B cell (primary cell): Measurements from ENCODE around the gene RALA. TPM values are rescaled to one million over a fixed set of nuclear protein-coding genes. Genes with fewer than 3 reads are reported as not detected.

Experiments used
- ATAC-seq: fragments of 200-7000 bp; cut with Tn5 transposase; one replicate; pipeline ENCODE4 v1.10.0; 2021; ENCODE audit warnings: low read depth, mild to moderate bottlenecking, moderate number of reproducible peaks, moderate library complexity
- CTCF ChIA-PET: fragments of 350-600 bp; sonication (Branson Sonifier 250); formaldehyde crosslinking; loops from one replicate; lab custom pipeline; 2021; ENCODE audit warnings: antibody characterized with exemption, inconsistent platforms; lab: Charles Lee
- POLR2A ChIA-PET: fragments of 350-600 bp; sonication (Branson Sonifier 250); formaldehyde crosslinking; loops from one replicate; lab custom pipeline; 2021; ENCODE audit warnings: antibody characterized with exemption; lab: Charles Lee
- DNase-seq: peaks from one replicate; pipeline ENCODE4 v3.0.0; 2013
- H2AFZ ChIP-seq: 2 replicates; pipeline ENCODE4 v1.6.1; 2012; ENCODE audit warnings: mild to moderate bottlenecking, low read depth, low read length; ENCODE audit not compliant: insufficient read depth, poor library complexity, severe bottlenecking
- H3K27ac ChIP-seq, 2 donors: 1 replicate in 1 of 2; 2 replicates in 1 of 2; pipeline ENCODE4 v1.5.1; 2012 to 2013; ENCODE audit warnings: low read length in 2 of 2, mild to moderate bottlenecking in 2 of 2, moderate library complexity in 1 of 2
- H3K27me3 ChIP-seq, 4 experiments: fragments of 200-600 bp in 1 of 4; sonication (generic) in 1 of 4; replicated peaks in 1 of 4; 1 replicate in 2 of 4; 2 replicates in 2 of 4; pipeline versions ENCODE4 v1.6.1 to v1.7.0; 2013 to 2016; ENCODE audit warnings: low read length in 3 of 4, mild to moderate bottlenecking in 2 of 4, mixed read lengths in 1 of 4, moderate library complexity in 1 of 4; ENCODE audit not compliant: insufficient read depth in 4 of 4, control insufficient read depth in 3 of 4; ENCODE audit errors: control extremely low read depth in 1 of 4
- H3K36me3 ChIP-seq, 2 experiments: replicated peaks in 1 of 2; 1 replicate in 1 of 2; 2 replicates in 1 of 2; pipeline versions ENCODE4 v1.6.1 to v1.7.1; 2013; ENCODE audit warnings: low read length in 1 of 2; ENCODE audit not compliant: insufficient read depth in 2 of 2, control insufficient read depth in 1 of 2; ENCODE audit errors: control extremely low read depth in 1 of 2, extremely low read depth in 1 of 2
- H3K4me1 ChIP-seq, 2 donors: fragments of 200-600 bp in 1 of 2; sonication (generic) in 1 of 2; 1 replicate in 1 of 2; 2 replicates in 1 of 2; pipeline versions ENCODE4 v1.5.1 to v1.6.1; 2013 to 2017; ENCODE audit warnings: low read length in 2 of 2; ENCODE audit not compliant: control insufficient read depth in 2 of 2, insufficient read depth in 2 of 2
- H3K4me2 ChIP-seq: replicated peaks from 2 replicates; pipeline ENCODE3; 2012; ENCODE audit warnings: mild to moderate bottlenecking, low read depth, low read length; ENCODE audit not compliant: poor library complexity, severe bottlenecking
- H3K4me3 ChIP-seq, 5 experiments: fragments of 200-600 bp in 1 of 5; sonication (generic) in 1 of 5; 1 replicate in 3 of 5; 2 replicates in 2 of 5; pipeline versions ENCODE4 v1.5.1 to v1.7.0; 2011 to 2016; ENCODE audit warnings: low read length in 4 of 5, mild to moderate bottlenecking in 4 of 5, low read depth in 2 of 5, control low read depth in 1 of 5, moderate library complexity in 1 of 5; ENCODE audit not compliant: insufficient read depth in 1 of 5; ENCODE audit errors: control extremely low read depth in 1 of 5, extremely low read depth in 1 of 5
- H3K79me2 ChIP-seq: fragments of 200-600 bp; sonication (generic); one replicate; pipeline ENCODE4 v1.6.0; 2016; ENCODE audit warnings: low read length; ENCODE audit not compliant: control insufficient read depth, insufficient read depth
- H3K9ac ChIP-seq: fragments of 200-600 bp; sonication (generic); 2 replicates; pipeline ENCODE4 v1.6.1; 2017; ENCODE audit warnings: mild to moderate bottlenecking, low read length, moderate library complexity
- H3K9me3 ChIP-seq, 3 donors: one replicate each; pipeline versions ENCODE4 v1.6.1 to v1.7.1; 2013; ENCODE audit warnings: low read length in 2 of 3; ENCODE audit not compliant: control insufficient read depth in 2 of 3, insufficient read depth in 1 of 3; ENCODE audit errors: control extremely low read depth in 1 of 3
- H4K20me1 ChIP-seq: 2 replicates; pipeline ENCODE4 v1.6.0; 2012; ENCODE audit warnings: mild to moderate bottlenecking, low read length; ENCODE audit not compliant: insufficient read depth, control insufficient read depth, poor library complexity, severe bottlenecking
- H3K27ac Mint-ChIP-seq: one replicate; pipeline ENCODE4 v1.8.0; 2021; ENCODE audit warnings: mixed read lengths
- H3K27me3 Mint-ChIP-seq: one replicate; pipeline ENCODE4 v1.8.0; 2021; ENCODE audit warnings: mixed read lengths
- H3K4me1 Mint-ChIP-seq: one replicate; pipeline ENCODE4 v1.8.0; 2021; ENCODE audit warnings: mixed read lengths
- H3K4me3 Mint-ChIP-seq: one replicate; pipeline ENCODE4 v1.8.0; 2021; ENCODE audit warnings: mixed read lengths
- H3K9me3 Mint-ChIP-seq: one replicate; pipeline ENCODE4 v1.8.0; 2022; ENCODE audit warnings: mixed read lengths; ENCODE audit not compliant: insufficient read depth
- CTCF ChIP-seq: fragments of 200-600 bp; IDR thresholded peaks from one replicate; pipeline ENCODE4 v1.8.0; 2022; ENCODE audit warnings: antibody characterized with exemption, mild to moderate bottlenecking
- EZH2 ChIP-seq: IDR thresholded peaks from 2 replicates; pipeline ENCODE4 v1.6.1; 2012; ENCODE audit warnings: borderline replicate concordance, low read depth, mild to moderate bottlenecking, moderate library complexity, low read length; ENCODE audit not compliant: insufficient read depth, poor library complexity, severe bottlenecking
- WGBS: methylation state at CpG from one replicate; pipeline ENCODE4 v1.1.5; 2013; ENCODE audit warnings: missing lambda C conversion rate; ENCODE audit not compliant: insufficient coverage; 5-methylcytosine and 5-hydroxymethylcytosine counted together
- intact Hi-C: fragments of 100-400 bp; cut with micrococcal nuclease; formaldehyde crosslinking; loops from one replicate; pipeline ENCODE4 v1.10.0; 2022
- polyA plus RNA-seq: library from polyadenylated mRNA; depleted of rRNA; stranded (reverse); fragments of >200 nt; gene quantifications from 2 replicates; pipeline ENCODE4 v1.2.3, GENCODE V29; 2012
- total RNA-seq, 2 donors: library from RNA; stranded (reverse); fragments of 120-200 nt in 1 of 2; gene quantifications; 1 replicate in 1 of 2; 2 replicates in 1 of 2; pipeline versions ENCODE4 v1.2.3 to v1.2.4, GENCODE V29; 2013 to 2022

The RALA gene
- total and polyA plus RNA-seq, 2 donors (not counting 1 experiment from before 2014, with no cell fraction given): 9.3 to 29.8 TPM

DNA sequence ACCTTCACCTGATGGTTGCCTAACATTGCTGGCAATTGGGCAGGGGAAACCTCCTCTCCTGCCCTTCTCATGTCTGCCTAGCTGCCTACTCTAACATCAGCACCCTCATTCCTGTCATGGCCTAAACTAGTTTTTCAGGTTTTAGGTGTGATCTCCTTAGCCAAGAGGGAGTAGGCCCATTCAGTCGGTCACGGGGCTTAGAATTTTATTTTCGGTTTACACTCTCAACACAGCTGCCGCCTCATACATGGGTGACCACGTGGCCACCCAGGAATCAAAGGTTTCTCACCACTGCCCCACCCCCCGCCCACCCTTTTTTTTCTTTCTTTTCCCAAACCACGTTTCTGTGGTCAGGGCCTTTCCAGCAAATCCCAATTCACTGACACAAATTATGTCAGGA is 97.2 kb downstream of the RALA start:
- DNase-seq (no peak), ATAC-seq (no peak)
- Mint-ChIP-seq H3K9me3 (peaks cover 4% of the 10 kb centered on the region), H3K27ac (no peak overlapping the region), H3K4me1 (no peaks in the 10 kb centered on the region), H3K27me3 (no peaks in the 10 kb centered on the region), H3K4me3 (no peak overlapping the region)
- Histone ChIP-seq H3K4me3 (no peak overlapping the region), H2AFZ (no peak overlapping the region), H3K27ac (no peak overlapping the region), H4K20me1 (no peaks in the 10 kb centered on the region), H3K4me2 (no peak overlapping the region), H3K27me3 (no peaks in the 10 kb centered on the region), H3K9ac (no peak overlapping the region), H3K79me2 (no peaks in the 10 kb centered on the region), H3K9me3 (peaks cover 0 to 3% (median under 1%) of the 10 kb centered on the region in 3 donors), H3K4me1 (no peaks in the 10 kb centered on the region), H3K36me3 (no peaks in the 10 kb centered on the region)
- TF ChIP-seq CTCF: no peak
- TF ChIP-seq EZH2: no peak
- POLR2A ChIA-PET: no interaction called here
- CTCF ChIA-PET: interaction anchor here (1.0 kb wide), 1 partner anchor 140 kb away, joined by 3 read pairs; no protein-coding TSS in a partner anchor
- intact Hi-C loops: no loop called here
- 89% methylated on average over 6 of the region's 7 CpGs for WGBS

DNA sequence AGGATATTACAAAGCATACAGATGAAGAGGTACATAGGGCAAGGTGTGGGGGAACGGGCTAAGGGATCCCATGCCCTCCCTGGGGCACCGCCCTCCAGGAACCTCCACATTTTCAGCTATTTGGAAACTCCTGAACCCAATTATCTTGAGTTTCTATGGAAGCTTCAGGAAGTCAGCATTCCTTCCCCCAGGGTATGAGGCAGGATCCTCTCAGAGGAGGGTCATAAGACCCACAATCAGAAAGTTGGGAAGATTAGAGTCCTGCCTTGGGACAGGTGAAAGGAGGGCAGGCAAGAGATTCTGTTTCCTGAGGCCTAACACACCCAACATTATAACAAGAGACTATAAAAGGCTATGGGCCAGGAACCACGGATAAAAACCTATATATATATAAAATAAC is 98.0 kb downstream of the RALA start:
- Histone ChIP-seq H3K36me3 (no peaks in the 10 kb centered on the region), H3K9me3 (no peaks in the 10 kb centered on the region), H3K27me3 (no peaks in the 10 kb centered on the region), H2AFZ (no peak overlapping the region), H4K20me1 (no peaks in the 10 kb centered on the region), H3K79me2 (no peaks in the 10 kb centered on the region), H3K27ac (no peak overlapping the region), H3K4me3 (no peak overlapping the region), H3K9ac (no peak overlapping the region), H3K4me1 (no peaks in the 10 kb centered on the region), H3K4me2 (no peak overlapping the region)
- ChIA-PET POLR2A (no interaction called here), CTCF (interaction anchor here (0.8 to 1.2 kb wide), 3 partner anchors 25 to 141 kb away, joined by 3 read pairs; no protein-coding TSS in a partner anchor)
- ATAC-seq (no peak), DNase-seq (no peak)
- intact Hi-C loops: no loop called here
- H3K4me3 Mint-ChIP-seq: no peak overlapping the region
- no CpG with 5 or more reads among the region's 3 CpGs for WGBS
- H3K4me1 Mint-ChIP-seq: no peaks in the 10 kb centered on the region
- no peaks in the 10 kb centered on the region for H3K9me3 Mint-ChIP-seq
- no peak for TF ChIP-seq CTCF
- TF ChIP-seq EZH2: no peak
- H3K27ac Mint-ChIP-seq: no peak overlapping the region
- H3K27me3 Mint-ChIP-seq: no peaks in the 10 kb centered on the region
